Measurements from ENCODE around the gene TPRG1.

DNA sequence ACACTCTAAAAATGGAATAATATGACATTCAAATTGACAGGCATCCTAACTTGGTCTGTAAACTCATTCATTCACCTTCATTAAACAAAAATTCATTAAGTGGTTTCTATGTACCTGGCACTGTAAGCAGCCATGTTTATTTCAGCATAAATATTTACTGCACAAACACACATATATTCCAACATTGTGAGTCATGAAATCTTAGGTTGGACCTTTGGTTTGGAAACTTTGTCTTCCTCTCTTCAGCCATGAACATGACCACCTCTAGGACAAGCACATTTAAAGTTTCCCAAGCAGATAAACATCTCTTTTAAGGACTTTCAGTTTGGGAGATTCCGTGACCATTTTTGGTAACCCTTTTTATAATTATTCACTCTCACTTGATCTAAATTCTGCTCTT, 131.8 kb downstream of the TPRG1 start:
- no peak for TF ChIP-seq MYC (IDR thresholded peaks at IDR 0.05; ENCODE audit: low read depth, low read length)
- TF ChIP-seq, protein P1, sequence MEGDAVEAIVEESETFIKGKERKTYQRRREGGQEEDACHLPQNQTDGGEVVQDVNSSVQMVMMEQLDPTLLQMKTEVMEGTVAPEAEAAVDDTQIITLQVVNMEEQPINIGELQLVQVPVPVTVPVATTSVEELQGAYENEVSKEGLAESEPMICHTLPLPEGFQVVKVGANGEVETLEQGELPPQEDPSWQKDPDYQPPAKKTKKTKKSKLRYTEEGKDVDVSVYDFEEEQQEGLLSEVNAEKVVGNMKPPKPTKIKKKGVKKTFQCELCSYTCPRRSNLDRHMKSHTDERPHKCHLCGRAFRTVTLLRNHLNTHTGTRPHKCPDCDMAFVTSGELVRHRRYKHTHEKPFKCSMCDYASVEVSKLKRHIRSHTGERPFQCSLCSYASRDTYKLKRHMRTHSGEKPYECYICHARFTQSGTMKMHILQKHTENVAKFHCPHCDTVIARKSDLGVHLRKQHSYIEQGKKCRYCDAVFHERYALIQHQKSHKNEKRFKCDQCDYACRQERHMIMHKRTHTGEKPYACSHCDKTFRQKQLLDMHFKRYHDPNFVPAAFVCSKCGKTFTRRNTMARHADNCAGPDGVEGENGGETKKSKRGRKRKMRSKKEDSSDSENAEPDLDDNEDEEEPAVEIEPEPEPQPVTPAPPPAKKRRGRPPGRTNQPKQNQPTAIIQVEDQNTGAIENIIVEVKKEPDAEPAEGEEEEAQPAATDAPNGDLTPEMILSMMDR (IDR thresholded peaks at IDR 0.05; ENCODE audit: extremely low read depth in 1 of 2, insufficient read depth in 1 of 2, low read depth in 1 of 2, low read length in 2 of 2): no peak
- TF ChIP-seq, protein P2, sequence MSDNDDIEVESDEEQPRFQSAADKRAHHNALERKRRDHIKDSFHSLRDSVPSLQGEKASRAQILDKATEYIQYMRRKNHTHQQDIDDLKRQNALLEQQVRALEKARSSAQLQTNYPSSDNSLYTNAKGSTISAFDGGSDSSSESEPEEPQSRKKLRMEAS (IDR thresholded peaks at IDR 0.05; ENCODE audit: insufficient read depth, insufficient read length): no peak

Measured in endothelial cell of umbilical vein (primary cell).